WERI-Rb-1 (cell line): ENCODE measurements around the gene GJC2.

ENCODE experiments used
- DNase-seq: peaks from one replicate; pipeline ENCODE4 v3.0.0-alpha.2; 2020
- H3K27ac ChIP-seq: fragments of 250-450 bp; sonication (Bioruptor Pico); 2 replicates; pipeline ENCODE4 v1.5.1; 2020; ENCODE audit warnings: mild to moderate bottlenecking, moderate library complexity
- H3K27me3 ChIP-seq: fragments of 250-450 bp; sonication (Bioruptor Pico); 2 replicates; pipeline ENCODE4 v1.5.1; 2021; ENCODE audit warnings: mild to moderate bottlenecking, low read depth, moderate library complexity; ENCODE audit not compliant: insufficient read depth, severe bottlenecking
- H3K36me3 ChIP-seq: fragments of 250-450 bp; sonication (Bioruptor Pico); 2 replicates; pipeline ENCODE4 v1.5.1; 2020; ENCODE audit warnings: mild to moderate bottlenecking, moderate library complexity
- H3K4me3 ChIP-seq: 2 replicates; pipeline ENCODE4 v1.5.1; 2011; ENCODE audit warnings: low read depth, mild to moderate bottlenecking, control low read depth, low read length
- H3K9me3 ChIP-seq: fragments of 250-450 bp; sonication (Bioruptor Pico); 2 replicates; pipeline ENCODE4 v1.5.1; 2021; ENCODE audit warnings: mild to moderate bottlenecking, moderate library complexity; ENCODE audit not compliant: severe bottlenecking
- CTCF ChIP-seq: IDR thresholded peaks from 2 replicates; pipeline ENCODE4 v1.5.1; 2011; ENCODE audit warnings: low read depth, mild to moderate bottlenecking, control low read depth, inconsistent platforms, low read length

Gene GJC2

GRCh38 chr1:228178737-228179684, 29.3 kb downstream of the GJC2 start:
- H3K4me3 ChIP-seq, result no peak overlapping the region
- no peaks in the 10 kb centered on the region for H3K36me3 ChIP-seq
- no peak overlapping the region for H3K27ac ChIP-seq
- H3K9me3 ChIP-seq, result no peaks in the 10 kb centered on the region
- no peak for TF ChIP-seq CTCF
- no peak for DNase-seq
- no peaks in the 10 kb centered on the region for H3K27me3 ChIP-seq

- TF ChIP-seq CTCF, result no peak
- no peak overlapping the region for H3K4me3 ChIP-seq
- no peaks in the 10 kb centered on the region for H3K9me3 ChIP-seq
- H3K27me3 ChIP-seq, result no peaks in the 10 kb centered on the region
- H3K27ac ChIP-seq, result no peak overlapping the region
- H3K36me3 ChIP-seq, result no peaks in the 10 kb centered on the region
- no peak for DNase-seq
Measured at GRCh38 chr1:228180271-228180958, 30.7 kb downstream of the GJC2 start.

GRCh38 chr1:228180959-228181644, 31.4 kb downstream of the GJC2 start:
- Histone ChIP-seq H3K27me3 (no peaks in the 10 kb centered on the region), H3K9me3 (no peaks in the 10 kb centered on the region), H3K4me3 (no peak overlapping the region), H3K36me3 (no peaks in the 10 kb centered on the region), H3K27ac (no peak overlapping the region)
- TF ChIP-seq CTCF, result no peak
- no peak for DNase-seq

- DNase-seq, result no peak
- TF ChIP-seq CTCF, result no peak
- Histone ChIP-seq H3K27ac (no peak overlapping the region), H3K4me3 (no peak overlapping the region), H3K36me3 (no peaks in the 10 kb centered on the region), H3K9me3 (no peaks in the 10 kb centered on the region), H3K27me3 (no peaks in the 10 kb centered on the region)
Measured at GRCh38 chr1:228181645-228182034, 31.9 kb downstream of the GJC2 start.

- DNase-seq, result no peak
- Histone ChIP-seq H3K4me3 (no peak overlapping the region), H3K27ac (no peak overlapping the region), H3K27me3 (no peaks in the 10 kb centered on the region), H3K36me3 (no peaks in the 10 kb centered on the region), H3K9me3 (no peaks in the 10 kb centered on the region)
- TF ChIP-seq CTCF, result no peak
Measured at GRCh38 chr1:228182296-228183030, 32.7 kb downstream of the GJC2 start.
